GM13976 (cell line): Measurements from ENCODE around the gene PLIN4.

Source experiments
- DNase-seq: peaks from one replicate; pipeline ENCODE4 v3.0.0; 2012; ENCODE audit warnings: low spot score
- CTCF ChIP-seq: IDR thresholded peaks from 2 replicates; pipeline ENCODE4 v1.5.1; 2012; ENCODE audit warnings: borderline replicate concordance, mild to moderate bottlenecking; ENCODE audit not compliant: insufficient read depth; ENCODE audit errors: extremely low read depth, missing control alignments, control extremely low read depth
- in situ Hi-C: fragments of 300-500 bp; cut with MboI; formaldehyde crosslinking; loops from one replicate; pipeline ENCODE4 v1.12.0; 2022; ENCODE audit warnings: low sequenced_read_pairs, mixed read lengths, inconsistent platforms; ENCODE audit not compliant: unreplicated experiment

PLIN4 gene

GRCh38 chr19:4516939-4517300 lies 1.4 kb downstream of the PLIN4 start:
- no peak for DNase-seq
- in situ Hi-C loops, result no loop called here
- no peak for TF ChIP-seq CTCF

- in situ Hi-C loops, result no loop called here
- TF ChIP-seq CTCF, result no peak
- DNase-seq, result no peak
Observed at GRCh38 chr19:4516199-4516938, 1.9 kb downstream of the PLIN4 start.

- in situ Hi-C loops, result no loop called here
- no peak for TF ChIP-seq CTCF
- no peak for DNase-seq
Observed at GRCh38 chr19:4515732-4516131, 2.6 kb downstream of the PLIN4 start.

DNA sequence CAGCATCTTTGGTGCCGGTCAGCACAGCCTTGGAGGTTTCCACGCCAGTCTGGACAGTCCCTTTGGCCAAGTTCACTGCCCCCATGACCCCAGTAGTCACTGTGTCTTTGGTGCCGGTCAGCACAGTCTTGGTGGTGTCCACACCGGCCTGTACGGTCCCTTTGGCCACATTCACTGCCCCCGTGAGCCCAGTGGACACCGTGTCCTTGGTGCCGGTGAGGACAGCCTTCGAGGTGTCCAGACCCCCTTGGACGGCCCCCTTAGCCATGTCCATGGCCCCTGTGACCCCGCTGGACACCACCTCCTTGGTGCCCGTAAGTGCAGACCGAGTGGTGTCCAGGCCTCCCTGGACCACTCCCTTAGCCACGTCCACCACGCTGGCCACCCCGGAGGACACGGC lies 5.0 kb downstream of the PLIN4 start:
- in situ Hi-C loops, result no loop called here

GRCh38 chr19:4512070-4512469 lies 6.2 kb downstream of the PLIN4 start:
- TF ChIP-seq CTCF, result no peak
- in situ Hi-C loops, result no loop called here
- no peak for DNase-seq

More for the DNA sequence above, 5.0 kb downstream of the PLIN4 start:
- no peak for DNase-seq
- no peak for TF ChIP-seq CTCF

DNA sequence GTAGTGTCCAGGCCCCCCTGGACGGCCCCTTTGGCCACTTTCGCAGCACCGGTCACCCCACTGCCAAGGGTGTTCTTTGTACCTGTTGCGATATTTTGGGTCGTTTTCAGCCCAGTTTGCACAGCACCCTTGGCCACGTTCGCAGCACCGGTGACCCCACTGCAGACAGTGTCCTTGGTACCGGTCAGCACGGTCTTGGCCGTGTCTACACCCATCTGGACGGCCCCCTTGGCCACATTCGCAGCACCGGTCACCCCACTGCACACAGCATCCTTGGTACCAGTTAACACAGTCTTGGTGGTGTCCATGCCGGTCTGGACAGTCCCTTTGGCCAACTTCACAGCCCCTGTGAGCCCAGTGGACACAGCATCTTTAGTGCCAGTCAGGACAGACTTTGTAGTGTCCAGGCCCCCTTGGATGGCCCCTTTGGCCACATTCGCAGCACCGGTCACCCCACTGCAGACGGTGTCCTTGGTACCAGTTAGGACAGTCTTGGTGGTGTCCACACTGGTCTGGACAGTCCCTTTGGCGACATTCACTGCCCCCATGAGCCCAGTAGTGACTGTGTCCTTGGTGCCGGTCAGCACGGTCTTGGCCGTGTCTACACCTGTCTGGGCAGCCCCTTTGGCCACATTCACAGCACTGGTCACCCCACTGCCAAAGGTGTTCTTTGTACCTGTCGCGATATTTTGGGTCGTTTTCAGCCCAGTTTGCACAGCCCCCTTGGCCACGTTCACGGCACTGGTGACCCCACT lies 6.8 kb downstream of the PLIN4 start:
- in situ Hi-C loops, result no loop called here
- TF ChIP-seq CTCF, result no peak
- no peak for DNase-seq
